K562 (cell line): Measurements from ENCODE around the gene DOCK3. TPM values are rescaled to one million over a fixed set of nuclear protein-coding genes. Genes with fewer than 3 reads are reported as not detected.

ENCODE experiments used
- ATAC-seq: fragments of 200-7000 bp; cut with Tn5 transposase; 3 replicates; pipeline ENCODE4 v1.9.1; 2020; ENCODE audit warnings: moderate library complexity
- BruUV-seq: library from RNA; stranded (reverse); fragments of 400-500 nt; replicated peaks from 2 replicates; lab custom pipeline; 2021; lab: Mats Ljungman, UMichigan
- CTCF ChIA-PET: fragments of 300-600 bp; formaldehyde crosslinking; extraction: SDS; loops from one replicate; lab custom pipeline; 2021; ENCODE audit warnings: low intra/inter-chr PET ratio; lab: Yijun Ruan, JAX
- POLR2A ChIA-PET: fragments of 300-600, 350-650 bp; sonication (Branson Sonifier 250); formaldehyde crosslinking; extraction: SDS; loops from one replicate; lab custom pipeline; 2021; ENCODE audit warnings: antibody characterized with exemption, inconsistent platforms; lab: Yijun Ruan, JAX
- DNase-seq, 4 experiments: peaks; one replicate each; pipeline versions ENCODE4 v3.0.0 to v3.0.0-alpha.2; 2011 to 2018; ENCODE audit warnings: low spot score in 3 of 4, mixed read lengths in 3 of 4; ENCODE audit errors: extremely low read depth in 1 of 4
- FAIRE-seq: peaks from 2 replicates; lab custom pipeline; 2011; peaks lifted over from hg19 to GRCh38; lab: Jason Lieb, UNC
- H2AFZ ChIP-seq: 2 replicates; pipeline ENCODE4 v1.6.0; 2011; ENCODE audit warnings: low read depth, low read length, control low read depth, inconsistent platforms
- H3K27ac ChIP-seq: fragments of 200-600 bp; 3 replicates; pipeline ENCODE4 v1.8.0; 2011; ENCODE audit warnings: low read depth, mild to moderate bottlenecking, control low read depth, inconsistent platforms, low read length, moderate library complexity, mixed read lengths; ENCODE audit errors: extremely low read depth
- H3K27me3 ChIP-seq, 2 experiments: fragments of 300-600 bp in 1 of 2; 2 replicates in 1 of 2; 3 replicates in 1 of 2; pipeline versions ENCODE4 v1.6.0 to v1.8.0; 2011; ENCODE audit warnings: inconsistent platforms in 2 of 2, low read length in 2 of 2, mild to moderate bottlenecking in 1 of 2, mixed read lengths in 1 of 2, moderate library complexity in 1 of 2; ENCODE audit not compliant: control insufficient read depth in 2 of 2, insufficient read depth in 2 of 2
- H3K36me3 ChIP-seq: fragments of 300-600 bp; 3 replicates; pipeline ENCODE4 v1.8.0; 2011; ENCODE audit warnings: mild to moderate bottlenecking, low read length, inconsistent platforms; ENCODE audit not compliant: control insufficient read depth, insufficient read depth
- H3K4me1 ChIP-seq, 2 experiments: fragments of 200-600 bp in 1 of 2; replicated peaks in 1 of 2; 2 replicates in 1 of 2; 3 replicates in 1 of 2; pipeline versions ENCODE4 v1.5.1 to v1.8.0; 2011; ENCODE audit warnings: inconsistent platforms in 2 of 2, low read length in 2 of 2, mild to moderate bottlenecking in 1 of 2, mixed read lengths in 1 of 2, moderate library complexity in 1 of 2; ENCODE audit not compliant: control insufficient read depth in 2 of 2, insufficient read depth in 2 of 2
- H3K4me2 ChIP-seq: 2 replicates; pipeline ENCODE4 v1.6.1; 2011; ENCODE audit warnings: low read length, control low read depth, inconsistent platforms, mixed read lengths; ENCODE audit not compliant: insufficient read depth
- H3K4me3 ChIP-seq: fragments of 200-600 bp; sonication (generic), shearing (Covaris generic); 2 replicates; pipeline ENCODE4 v1.5.1; 2016; ENCODE audit warnings: control low read depth, inconsistent platforms
- H3K79me2 ChIP-seq: fragments of 200-600 bp; 3 replicates; pipeline ENCODE4 v1.8.0; 2011; ENCODE audit warnings: low read length, inconsistent platforms; ENCODE audit not compliant: control insufficient read depth, insufficient read depth
- H3K9ac ChIP-seq, 2 experiments: 2 replicates each; pipeline versions ENCODE4 v1.6.0 to v1.6.1; 2011; ENCODE audit warnings: low read depth in 2 of 2, low read length in 2 of 2, control low read depth in 1 of 2, inconsistent platforms in 1 of 2, mild to moderate bottlenecking in 1 of 2, mixed read lengths in 1 of 2; ENCODE audit not compliant: insufficient read depth in 1 of 2
- H3K9me1 ChIP-seq: one replicate; pipeline ENCODE4 v1.6.0; 2011; ENCODE audit warnings: inconsistent platforms, mild to moderate bottlenecking, low read length, moderate library complexity; ENCODE audit not compliant: control insufficient read depth, insufficient read depth
- H3K9me3 ChIP-seq: replicated peaks from 2 replicates; pipeline ENCODE4 v1.5.1; 2011; ENCODE audit warnings: low read depth, low read length, inconsistent platforms; ENCODE audit not compliant: control insufficient read depth, insufficient read depth
- H4K20me1 ChIP-seq: replicated peaks from 2 replicates; pipeline ENCODE4 v1.6.1; 2011; ENCODE audit warnings: low read length, inconsistent platforms, mixed read lengths; ENCODE audit not compliant: control insufficient read depth, insufficient read depth
- FOXJ3 ChIP-seq: sonication (generic); formaldehyde crosslinking; IDR thresholded peaks from 2 replicates; pipeline ENCODE4 v1.4.0; 2020; ENCODE audit warnings: mild to moderate bottlenecking, missing genetic modification reagents
- GATAD2B ChIP-seq: fragments of 450-650 bp; IDR thresholded peaks from 2 replicates; pipeline ENCODE4 v1.6.1; 2017; ENCODE audit warnings: mild to moderate bottlenecking, borderline replicate concordance
- HMG20A ChIP-seq: fragments of 450-650 bp; formaldehyde crosslinking; conservative IDR thresholded peaks from 2 replicates; pipeline ENCODE4 v1.4.0; 2020; ENCODE audit warnings: mild to moderate bottlenecking, mixed read lengths
- NCOA2 ChIP-seq, 2 experiments: fragments of 450-650 bp; IDR thresholded peaks; 2 replicates each; pipeline ENCODE4 v1.6.1; 2018; ENCODE audit warnings: mild to moderate bottlenecking in 2 of 2, moderate library complexity in 1 of 2; ENCODE audit not compliant: partially characterized antibody in 2 of 2
- ZFPM2 ChIP-seq: fragments of 250-450 bp; sonication (Bioruptor Pico); IDR thresholded peaks from 2 replicates; pipeline ENCODE4 v1.5.1; 2022; ENCODE audit warnings: mild to moderate bottlenecking
- WGBS: fragments of 100-300 bp; shearing (Covaris generic); methylation state at CpG from one replicate; pipeline ENCODE4 v1.1.6; 2016; ENCODE audit warnings: low coverage, mixed read lengths; ENCODE audit not compliant: insufficient coverage; ENCODE audit errors: missing lambda C conversion rate; 5-methylcytosine and 5-hydroxymethylcytosine counted together
- in situ Hi-C: fragments of 300-500 bp; cut with MboI; formaldehyde crosslinking; loops from 4 replicates; pipeline ENCODE4 v1.15.0; 2018; ENCODE audit warnings: inconsistent platforms, mixed read lengths
- intact Hi-C: fragments of 100-400 bp; cut with micrococcal nuclease; formaldehyde crosslinking; loops from 2 replicates; pipeline ENCODE4 v1.14.2; 2022
- polyA plus RNA-seq, 8 experiments: library from polyadenylated mRNA; depleted of rRNA in 4 of 8; stranded (reverse) in 5 of 8; unstranded in 3 of 8; fragments of >200 nt; fragmentation: Nextera tagmentation in 2 of 8; fragmentation: Illumina TruSeq in 1 of 8; extraction: Ambion mirVana in 2 of 8; extraction: Trizol in 1 of 8; gene quantifications; 2 replicates each; pipeline versions ENCODE4 v1.2.1 to v1.2.3, GENCODE V29; 2011 to 2014; ENCODE audit warnings: inconsistent platforms in 1 of 8, missing spikeins in 1 of 8
- total RNA-seq, 7 experiments: library from RNA; depleted of rRNA in 6 of 7; stranded (reverse); fragments of >200 nt in 6 of 7; fragmentation: Illumina TruSeq in 2 of 7; extraction: Trizol in 2 of 7; gene quantifications; 2 replicates each; pipeline versions ENCODE4 v1.2.1 to v1.2.3, GENCODE V29; 2011 to 2021; ENCODE audit warnings: low replicate concordance in 1 of 7
- TF ChIP-seq, protein P1 (sequence below): fragments of 450-650 bp; formaldehyde crosslinking; IDR thresholded peaks from 2 replicates; pipeline ENCODE4 v1.4.0; 2020; ENCODE audit warnings: mild to moderate bottlenecking, moderate library complexity
- TF ChIP-seq, protein P2 (sequence below): fragments of 250-450 bp; sonication (Bioruptor Pico); IDR thresholded peaks from 2 replicates; pipeline ENCODE4 v1.4.0; 2020; ENCODE audit warnings: mild to moderate bottlenecking, moderate library complexity

Gene DOCK3
- total and polyA plus RNA-seq, 9 of the 15 experiments (the other 6 are each of a cell fraction or from before 2014, with no cell fraction given), result under 0.01 to 0.03 (median 0.01) TPM; not detected in 4

DNA sequence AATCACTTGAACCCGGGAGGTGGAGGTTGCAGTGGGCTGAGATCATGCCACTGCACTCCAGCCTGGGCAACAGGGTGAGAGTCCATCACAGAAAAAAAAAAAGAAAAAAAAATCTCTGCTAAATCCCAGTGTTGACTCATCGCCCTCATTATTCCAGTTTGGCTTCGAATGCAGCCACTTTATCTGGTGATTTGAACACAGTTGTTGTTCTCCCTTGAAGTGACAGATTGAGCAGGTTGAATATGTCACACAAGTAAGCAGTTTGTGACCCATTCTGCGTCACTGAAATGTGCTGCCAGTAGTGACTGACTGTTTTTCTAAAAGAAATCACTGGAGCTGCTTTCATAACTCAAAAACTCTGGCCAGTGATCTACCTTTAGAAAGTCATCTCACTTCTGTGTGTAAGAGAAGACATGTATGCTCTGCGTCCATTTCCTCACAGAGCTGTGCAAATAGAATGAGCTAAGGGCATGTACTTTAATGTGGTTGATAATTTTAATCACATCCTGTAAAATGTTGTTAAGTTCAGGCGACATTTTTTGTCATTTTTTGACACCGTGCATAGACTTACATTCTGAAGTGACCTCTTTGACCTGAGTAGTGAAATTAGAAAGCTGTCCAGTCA is 12.5 kb downstream of the DOCK3 start:
- TF ChIP-seq, protein P1, sequence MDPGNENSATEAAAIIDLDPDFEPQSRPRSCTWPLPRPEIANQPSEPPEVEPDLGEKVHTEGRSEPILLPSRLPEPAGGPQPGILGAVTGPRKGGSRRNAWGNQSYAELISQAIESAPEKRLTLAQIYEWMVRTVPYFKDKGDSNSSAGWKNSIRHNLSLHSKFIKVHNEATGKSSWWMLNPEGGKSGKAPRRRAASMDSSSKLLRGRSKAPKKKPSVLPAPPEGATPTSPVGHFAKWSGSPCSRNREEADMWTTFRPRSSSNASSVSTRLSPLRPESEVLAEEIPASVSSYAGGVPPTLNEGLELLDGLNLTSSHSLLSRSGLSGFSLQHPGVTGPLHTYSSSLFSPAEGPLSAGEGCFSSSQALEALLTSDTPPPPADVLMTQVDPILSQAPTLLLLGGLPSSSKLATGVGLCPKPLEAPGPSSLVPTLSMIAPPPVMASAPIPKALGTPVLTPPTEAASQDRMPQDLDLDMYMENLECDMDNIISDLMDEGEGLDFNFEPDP (CRISPR knock-in tag), result no peak
- TF ChIP-seq FOXJ3 (CRISPR knock-in tag) (no peak), ZFPM2 (CRISPR knock-in tag) (no peak), GATAD2B (no peak), NCOA2 (IDR thresholded peaks at IDR 0.05; ENCODE audit: partially characterized antibody in 2 of 2) (no peak), HMG20A (CRISPR knock-in tag) (no peak)
- TF ChIP-seq, protein P2, sequence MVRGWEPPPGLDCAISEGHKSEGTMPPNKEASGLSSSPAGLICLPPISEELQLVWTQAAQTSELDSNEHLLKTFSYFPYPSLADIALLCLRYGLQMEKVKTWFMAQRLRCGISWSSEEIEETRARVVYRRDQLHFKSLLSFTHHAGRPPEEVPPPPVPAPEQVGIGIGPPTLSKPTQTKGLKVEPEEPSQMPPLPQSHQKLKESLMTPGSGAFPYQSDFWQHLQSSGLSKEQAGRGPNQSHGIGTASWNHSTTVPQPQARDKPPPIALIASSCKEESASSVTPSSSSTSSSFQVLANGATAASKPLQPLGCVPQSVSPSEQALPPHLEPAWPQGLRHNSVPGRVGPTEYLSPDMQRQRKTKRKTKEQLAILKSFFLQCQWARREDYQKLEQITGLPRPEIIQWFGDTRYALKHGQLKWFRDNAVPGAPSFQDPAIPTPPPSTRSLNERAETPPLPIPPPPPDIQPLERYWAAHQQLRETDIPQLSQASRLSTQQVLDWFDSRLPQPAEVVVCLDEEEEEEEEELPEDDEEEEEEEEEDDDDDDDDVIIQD (CRISPR knock-in tag), result no peak
- TF ChIP-seq, all 486 proteins: peak for 0
- Histone ChIP-seq H2AFZ (no peak overlapping the region), H3K9me1 (no peaks in the 10 kb centered on the region), H3K27me3 (peaks cover 0 to 3% of the 10 kb centered on the region in 2 experiments; a peak in 3 of 5 replicates), H3K36me3 (no peaks in the 10 kb centered on the region), H3K79me2 (no peaks in the 10 kb centered on the region), H4K20me1 (no peaks in the 10 kb centered on the region), H3K4me3 (no peak overlapping the region), H3K27ac (no peak overlapping the region), H3K9ac (no peak overlapping the region), H3K4me1 (no peaks in the 10 kb centered on the region), H3K9me3 (no peaks in the 10 kb centered on the region), H3K4me2 (no peak overlapping the region)
- in situ Hi-C loops (no loop called here), intact Hi-C loops (no loop called here)
- ChIA-PET CTCF (no interaction called here), POLR2A (no interaction called here)
- BruUV-seq, result no TSS peak
- DNase-seq (no peak), ATAC-seq (no peak), FAIRE-seq (no peak)
- WGBS, result 2% methylated on average over 7 of the region's 7 CpGs
